Neural progenitor cell (in vitro differentiated cells): ENCODE data around the gene PTRH1. TPM values are rescaled to one million over a fixed set of nuclear protein-coding genes. Genes with fewer than 3 reads are reported as not detected.
A peak's percentile ranks its signal among the peaks of the same experiment; 100 is the strongest.

ENCODE experiments used
- DNase-seq: peaks from one replicate; pipeline ENCODE4 v3.0.0-alpha.2; 2016; ENCODE audit warnings: low spot score
- H2AFZ ChIP-seq: fragments of 200-600 bp; sonication (generic); replicated peaks from 2 replicates; pipeline ENCODE4 v1.6.1; 2016; ENCODE audit warnings: antibody characterized with exemption
- H3F3A ChIP-seq: fragments of 200-600 bp; sonication (generic); 2 replicates; pipeline ENCODE4 v1.6.1; 2016; ENCODE audit warnings: antibody characterized with exemption, low read depth
- H3K27ac ChIP-seq: fragments of 200-600 bp; sonication (generic); 2 replicates; pipeline ENCODE4 v1.5.1; 2016; ENCODE audit warnings: mild to moderate bottlenecking
- H3K27me3 ChIP-seq: fragments of 200-600 bp; sonication (generic); 2 replicates; pipeline ENCODE4 v1.6.1; 2016; ENCODE audit warnings: mild to moderate bottlenecking, moderate library complexity
- H3K36me3 ChIP-seq: fragments of 200-600 bp; sonication (generic); 2 replicates; pipeline ENCODE4 v1.5.1; 2016
- H3K4me1 ChIP-seq: fragments of 200-600 bp; sonication (generic); 2 replicates; pipeline ENCODE4 v1.6.1; 2016; ENCODE audit warnings: mixed run types
- H3K4me2 ChIP-seq: fragments of 200-600 bp; sonication (generic); 2 replicates; pipeline ENCODE4 v1.6.1; 2016
- H3K4me3 ChIP-seq: fragments of 200-600 bp; sonication (generic); 2 replicates; pipeline ENCODE4 v1.5.1; 2016
- H3K79me2 ChIP-seq: fragments of 200-600 bp; sonication (generic); 2 replicates; pipeline ENCODE4 v1.6.1; 2016; ENCODE audit warnings: low read depth
- H3K9ac ChIP-seq: fragments of 200-600 bp; sonication (generic); 2 replicates; pipeline ENCODE4 v1.6.1; 2016
- H3K9me3 ChIP-seq: fragments of 200-600 bp; sonication (generic); 2 replicates; pipeline ENCODE4 v1.5.1; 2016; ENCODE audit warnings: low read depth
- H4K20me1 ChIP-seq: fragments of 200-600 bp; sonication (generic); 2 replicates; pipeline ENCODE4 v1.6.1; 2016; ENCODE audit warnings: low read depth
- H3K27ac Mint-ChIP-seq: 3 replicates; pipeline ENCODE4 v1.8.0; 2021; ENCODE audit warnings: mixed read lengths
- H3K27me3 Mint-ChIP-seq: 2 replicates; pipeline ENCODE4 v1.8.0; 2022; ENCODE audit warnings: low read depth, mild to moderate bottlenecking, inconsistent platforms, moderate library complexity, mixed read lengths; ENCODE audit not compliant: insufficient read depth
- H3K36me3 Mint-ChIP-seq: 3 replicates; pipeline ENCODE4 v1.8.0; 2021; ENCODE audit warnings: mixed read lengths
- H3K4me1 Mint-ChIP-seq: 3 replicates; pipeline ENCODE4 v1.8.0; 2021; ENCODE audit warnings: mixed read lengths
- H3K4me3 Mint-ChIP-seq: 3 replicates; pipeline ENCODE4 v1.8.0; 2021; ENCODE audit warnings: mild to moderate bottlenecking, moderate library complexity, mixed read lengths
- H3K9me3 Mint-ChIP-seq: 3 replicates; pipeline ENCODE4 v1.8.0; 2020; ENCODE audit warnings: mixed read lengths
- EZH2 ChIP-seq: fragments of 200-600 bp; sonication (generic); IDR thresholded peaks from 2 replicates; pipeline ENCODE4 v1.6.1; 2017; ENCODE audit warnings: antibody characterized with exemption, mild to moderate bottlenecking, moderate library complexity
- EZH2phosphoT487 ChIP-seq: fragments of 200-600 bp; sonication (generic); IDR thresholded peaks from 2 replicates; pipeline ENCODE4 v1.6.1; 2017; ENCODE audit warnings: antibody characterized with exemption
- total RNA-seq: library from RNA; depleted of rRNA; stranded (reverse); fragments of >200 nt; gene quantifications from 2 replicates; pipeline ENCODE4 v1.2.3, GENCODE V29; 2015; ENCODE audit warnings: low replicate concordance
- TF ChIP-seq, protein P1 (sequence below): fragments of 200-600 bp; sonication (generic); IDR thresholded peaks from 2 replicates; pipeline ENCODE4 v1.5.1; 2017; ENCODE audit warnings: antibody characterized with exemption, mild to moderate bottlenecking

The PTRH1 gene
- total RNA-seq, 1 donor from 2014 or later = 1.3 TPM

DNA sequence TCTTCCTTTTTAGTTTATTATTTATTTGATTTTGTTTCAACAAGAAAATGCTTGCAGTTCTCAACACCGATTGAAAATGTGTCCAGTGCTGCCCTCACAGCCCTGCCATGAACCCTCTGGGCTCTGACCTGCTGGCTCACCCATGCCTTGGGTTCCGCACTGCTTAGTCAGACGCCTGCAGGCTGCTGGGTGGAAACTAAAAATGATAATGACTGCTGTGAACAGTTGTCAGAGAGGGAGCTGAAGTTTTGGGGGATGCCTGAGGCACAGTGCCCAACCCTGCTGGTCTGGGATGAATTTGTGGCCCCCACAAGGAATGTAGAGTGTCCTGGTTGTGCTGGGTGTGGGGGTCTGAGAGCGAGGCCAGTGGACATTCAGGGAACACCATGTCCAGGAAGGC is 30.9 kb downstream of the PTRH1 start:
- H3K4me3 ChIP-seq = no peak overlapping the region
- Mint-ChIP-seq H3K36me3 (peaks cover 21% of the 10 kb centered on the region), H3K27ac (no peak overlapping the region), H3K9me3 (no peaks in the 10 kb centered on the region), H3K4me1 (no peaks in the 10 kb centered on the region), H3K4me3 (peak overlapping the region; percentile 9), H3K27me3 (peaks cover 9% of the 10 kb centered on the region)
- H3K27ac ChIP-seq = no peak overlapping the region
- H3K4me2 ChIP-seq = no peak overlapping the region
- no peaks in the 10 kb centered on the region for H4K20me1 ChIP-seq
- H3F3A ChIP-seq = no peaks in the 10 kb centered on the region
- no peaks in the 10 kb centered on the region for H3K27me3 ChIP-seq
- H3K9ac ChIP-seq = no peak overlapping the region
- H2AFZ ChIP-seq = no peak overlapping the region
- no peaks in the 10 kb centered on the region for H3K4me1 ChIP-seq
- DNase-seq = no peak
- TF ChIP-seq, protein P1, sequence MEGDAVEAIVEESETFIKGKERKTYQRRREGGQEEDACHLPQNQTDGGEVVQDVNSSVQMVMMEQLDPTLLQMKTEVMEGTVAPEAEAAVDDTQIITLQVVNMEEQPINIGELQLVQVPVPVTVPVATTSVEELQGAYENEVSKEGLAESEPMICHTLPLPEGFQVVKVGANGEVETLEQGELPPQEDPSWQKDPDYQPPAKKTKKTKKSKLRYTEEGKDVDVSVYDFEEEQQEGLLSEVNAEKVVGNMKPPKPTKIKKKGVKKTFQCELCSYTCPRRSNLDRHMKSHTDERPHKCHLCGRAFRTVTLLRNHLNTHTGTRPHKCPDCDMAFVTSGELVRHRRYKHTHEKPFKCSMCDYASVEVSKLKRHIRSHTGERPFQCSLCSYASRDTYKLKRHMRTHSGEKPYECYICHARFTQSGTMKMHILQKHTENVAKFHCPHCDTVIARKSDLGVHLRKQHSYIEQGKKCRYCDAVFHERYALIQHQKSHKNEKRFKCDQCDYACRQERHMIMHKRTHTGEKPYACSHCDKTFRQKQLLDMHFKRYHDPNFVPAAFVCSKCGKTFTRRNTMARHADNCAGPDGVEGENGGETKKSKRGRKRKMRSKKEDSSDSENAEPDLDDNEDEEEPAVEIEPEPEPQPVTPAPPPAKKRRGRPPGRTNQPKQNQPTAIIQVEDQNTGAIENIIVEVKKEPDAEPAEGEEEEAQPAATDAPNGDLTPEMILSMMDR = no peak
- TF ChIP-seq EZH2 = no peak
- no peak for TF ChIP-seq EZH2phosphoT487
- H3K79me2 ChIP-seq = no peaks in the 10 kb centered on the region
- H3K36me3 ChIP-seq = no peaks in the 10 kb centered on the region
- no peaks in the 10 kb centered on the region for H3K9me3 ChIP-seq

DNA sequence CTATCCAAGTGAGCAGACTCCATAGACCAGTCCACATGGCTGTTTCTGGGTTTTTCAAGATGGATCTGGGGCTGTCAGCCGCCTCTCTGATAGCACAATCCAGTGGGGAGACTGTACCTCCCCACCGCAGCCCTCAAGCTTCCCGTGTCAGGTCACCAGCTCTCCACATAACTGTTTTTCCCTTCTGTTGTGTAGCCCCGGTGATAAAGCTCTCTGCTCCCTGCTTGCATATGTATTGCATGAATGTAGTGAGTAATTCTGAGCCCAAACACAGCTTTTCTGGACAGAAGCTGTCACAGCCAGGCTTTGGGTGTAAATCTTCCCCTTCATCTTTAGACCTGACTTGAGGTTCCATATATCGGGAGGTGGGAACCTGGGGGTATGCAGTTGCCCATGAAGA is 31.7 kb downstream of the PTRH1 start:
- no peak for DNase-seq
- H3K27ac ChIP-seq = no peak overlapping the region
- peaks cover 9% of the 10 kb centered on the region for H3K27me3 Mint-ChIP-seq

DNA sequence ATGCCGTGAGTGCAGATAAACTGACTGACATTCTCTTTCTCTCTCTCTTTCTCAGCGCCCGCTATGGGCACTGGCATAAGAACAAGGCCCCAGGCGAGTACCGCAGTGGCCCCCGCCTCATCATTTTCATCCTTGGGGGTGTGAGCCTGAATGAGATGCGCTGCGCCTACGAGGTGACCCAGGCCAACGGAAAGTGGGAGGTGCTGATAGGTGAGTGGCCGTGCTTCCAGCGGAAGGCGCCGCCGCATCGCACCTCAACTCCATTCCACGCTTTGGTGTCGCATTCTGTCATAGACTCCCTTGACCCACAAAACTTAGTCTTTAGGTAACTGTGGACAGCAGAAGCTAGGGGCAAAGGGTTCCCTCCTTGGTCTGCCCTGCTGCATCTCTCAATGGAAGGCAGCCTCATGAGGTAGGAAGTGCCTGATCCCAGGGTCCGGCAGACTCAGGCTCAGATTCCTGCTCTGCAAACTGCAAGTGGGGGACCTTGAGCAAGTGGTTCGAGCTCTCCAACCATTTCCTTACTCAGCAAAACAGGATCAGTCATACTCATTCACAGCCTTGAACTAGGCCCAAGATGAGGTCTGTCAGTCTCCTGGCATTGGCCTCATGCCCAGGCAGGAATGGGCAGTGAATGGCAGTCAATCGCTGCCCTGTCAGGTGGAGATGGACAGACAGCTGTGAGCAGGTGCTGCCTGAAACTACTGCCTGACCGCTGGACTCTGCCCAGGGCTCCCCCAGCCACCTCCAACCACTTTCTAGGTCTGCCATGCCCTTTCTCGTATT is 32.9 kb downstream of the PTRH1 start:
- H3K27ac Mint-ChIP-seq = no peak overlapping the region
- no peaks in the 10 kb centered on the region for H3K36me3 ChIP-seq
- H3K27me3 Mint-ChIP-seq = peaks cover 10% of the 10 kb centered on the region

More for the DNA sequence above, 31.7 kb downstream of the PTRH1 start:
- Histone ChIP-seq H3K79me2 (no peaks in the 10 kb centered on the region), H3K9me3 (no peaks in the 10 kb centered on the region), H3K4me2 (no peak overlapping the region), H3K4me1 (no peaks in the 10 kb centered on the region), H3F3A (no peaks in the 10 kb centered on the region), H3K4me3 (no peak overlapping the region), H4K20me1 (no peaks in the 10 kb centered on the region), H3K27me3 (no peaks in the 10 kb centered on the region), H2AFZ (no peak overlapping the region), H3K9ac (no peak overlapping the region), H3K36me3 (no peaks in the 10 kb centered on the region)
- no peaks in the 10 kb centered on the region for H3K4me1 Mint-ChIP-seq
- H3K27ac Mint-ChIP-seq = no peak overlapping the region
- H3K9me3 Mint-ChIP-seq = no peaks in the 10 kb centered on the region
- no peak for TF ChIP-seq EZH2phosphoT487
- no peak for TF ChIP-seq EZH2
- TF ChIP-seq, protein P1 = no peak
- no peak overlapping the region for H3K4me3 Mint-ChIP-seq
- H3K36me3 Mint-ChIP-seq = peaks cover 22% of the 10 kb centered on the region

More for the DNA sequence above, 32.9 kb downstream of the PTRH1 start:
- peaks cover 20% of the 10 kb centered on the region for H3K36me3 Mint-ChIP-seq
- no peaks in the 10 kb centered on the region for H4K20me1 ChIP-seq
- H3F3A ChIP-seq = no peaks in the 10 kb centered on the region
- H3K9me3 Mint-ChIP-seq = no peaks in the 10 kb centered on the region
- no peaks in the 10 kb centered on the region for H3K27me3 ChIP-seq
- no peak overlapping the region for H3K9ac ChIP-seq
- H3K4me2 ChIP-seq = no peak overlapping the region
- TF ChIP-seq, protein P1 = no peak
- TF ChIP-seq EZH2 (no peak), EZH2phosphoT487 (no peak)
- DNase-seq = no peak
- H3K4me3 ChIP-seq = no peak overlapping the region
- no peaks in the 10 kb centered on the region for H3K79me2 ChIP-seq
- no peaks in the 10 kb centered on the region for H3K4me1 Mint-ChIP-seq
- H3K4me3 Mint-ChIP-seq = no peak overlapping the region
- H3K27ac ChIP-seq = no peak overlapping the region
- H3K4me1 ChIP-seq = no peaks in the 10 kb centered on the region
- H2AFZ ChIP-seq = no peak overlapping the region
- no peaks in the 10 kb centered on the region for H3K9me3 ChIP-seq
